GM21515 (cell line): ENCODE measurements around the gene SNUPN.

Source experiments
- ATAC-seq: cut with Tn5 transposase; IDR thresholded peaks from one replicate; pipeline ENCODE4 v1.9.1; 2021; ENCODE audit not compliant: unreplicated experiment

Gene SNUPN

DNA sequence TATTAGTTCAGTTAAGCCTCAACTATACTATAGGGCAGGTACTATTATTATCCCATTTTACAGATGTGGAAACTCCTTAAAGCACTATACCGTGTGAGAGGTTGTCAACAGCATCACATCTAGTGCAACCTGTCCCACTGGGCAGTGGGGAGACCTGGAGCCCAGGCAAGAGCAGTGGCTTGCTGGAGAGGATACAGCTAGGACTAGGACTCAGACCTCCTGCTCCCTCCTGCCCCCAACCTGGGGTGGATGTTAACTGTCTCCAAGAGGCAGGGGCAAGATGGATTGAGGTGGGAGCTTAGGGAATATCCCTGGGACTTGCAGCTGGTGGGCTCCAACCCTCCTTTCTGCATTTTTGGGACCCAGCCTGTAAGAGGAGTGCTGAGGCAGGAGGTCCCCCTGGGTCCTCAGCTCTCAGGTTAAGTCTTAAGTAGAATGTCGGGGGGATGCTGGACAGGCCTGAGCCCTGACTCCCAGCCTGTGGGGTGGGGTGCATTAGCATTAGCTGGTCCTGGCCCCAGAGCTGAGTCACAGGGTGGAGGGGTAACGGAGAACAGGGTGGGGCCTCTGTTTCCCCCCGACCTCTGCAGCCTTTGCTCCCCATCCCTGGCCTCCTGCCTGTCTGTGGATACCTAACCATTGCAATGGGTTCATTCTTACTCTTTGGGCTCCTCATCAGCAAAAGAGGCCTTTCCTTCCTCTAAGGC lies 28.8 kb upstream of the SNUPN start:
- ATAC-seq, result no peak

DNA sequence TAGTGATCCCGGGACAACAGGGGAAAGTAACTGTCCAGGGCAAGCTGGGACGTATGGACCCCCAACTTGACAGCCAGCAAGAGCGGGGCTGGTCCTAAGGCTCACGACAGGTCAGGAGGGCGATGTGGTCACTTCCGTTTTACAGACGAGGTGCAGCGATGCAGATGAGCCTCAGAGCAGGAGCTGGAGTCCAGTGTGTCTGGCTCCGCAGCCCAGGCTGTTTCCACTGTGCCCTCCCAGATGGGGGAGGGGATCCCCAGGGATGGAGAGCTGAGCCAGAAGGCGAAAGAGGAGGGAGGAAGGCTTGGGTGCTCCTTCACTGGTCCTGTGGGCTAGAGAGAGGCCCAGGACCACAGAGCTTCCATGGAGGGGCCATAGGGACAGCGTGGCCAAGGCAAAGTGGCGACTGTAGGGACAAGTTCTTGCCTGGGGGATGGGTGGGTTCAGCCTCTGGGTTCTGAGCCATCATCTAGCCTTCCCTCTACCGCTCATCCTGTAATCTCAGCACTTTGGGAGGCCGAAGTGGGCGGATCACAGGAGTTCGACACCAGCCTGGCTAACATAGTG lies 27.9 kb upstream of the SNUPN start:
- no peak for ATAC-seq

DNA sequence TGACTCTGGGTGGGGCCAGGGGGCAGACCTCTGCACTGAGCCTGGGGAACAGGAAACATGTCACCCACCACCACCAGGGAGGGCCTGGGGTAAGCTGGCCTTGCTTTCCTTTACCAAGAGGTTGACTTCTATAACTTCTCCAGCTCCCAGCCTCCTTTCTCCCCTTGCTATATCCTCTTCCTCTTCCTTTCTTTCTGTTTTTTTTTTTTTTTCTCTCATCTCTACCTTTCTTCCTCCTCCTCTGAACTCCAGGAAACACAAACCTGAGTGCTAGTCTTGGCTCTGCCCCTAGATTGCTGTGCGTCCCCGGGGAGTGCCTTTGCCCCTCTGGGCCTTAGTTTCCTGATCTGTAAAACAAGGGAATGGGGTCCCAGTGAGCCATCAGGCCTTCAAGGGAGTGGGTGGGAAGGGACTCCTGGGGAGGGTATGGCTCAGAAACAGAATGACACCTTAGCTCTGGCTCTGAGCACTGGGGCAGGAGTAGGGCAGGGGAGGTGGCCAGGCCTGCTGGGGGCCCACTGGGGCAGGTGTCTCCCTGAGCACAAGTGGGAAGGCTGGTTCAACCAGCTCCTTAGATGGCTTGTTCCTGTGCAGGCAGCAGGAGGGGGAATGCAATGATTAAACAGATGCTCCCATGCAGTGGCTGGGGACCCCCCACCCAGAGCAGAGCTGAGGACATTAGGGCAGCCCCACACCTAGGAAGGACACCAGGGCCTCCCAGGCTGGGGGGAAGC lies 26.5 kb upstream of the SNUPN start:
- no peak for ATAC-seq

DNA sequence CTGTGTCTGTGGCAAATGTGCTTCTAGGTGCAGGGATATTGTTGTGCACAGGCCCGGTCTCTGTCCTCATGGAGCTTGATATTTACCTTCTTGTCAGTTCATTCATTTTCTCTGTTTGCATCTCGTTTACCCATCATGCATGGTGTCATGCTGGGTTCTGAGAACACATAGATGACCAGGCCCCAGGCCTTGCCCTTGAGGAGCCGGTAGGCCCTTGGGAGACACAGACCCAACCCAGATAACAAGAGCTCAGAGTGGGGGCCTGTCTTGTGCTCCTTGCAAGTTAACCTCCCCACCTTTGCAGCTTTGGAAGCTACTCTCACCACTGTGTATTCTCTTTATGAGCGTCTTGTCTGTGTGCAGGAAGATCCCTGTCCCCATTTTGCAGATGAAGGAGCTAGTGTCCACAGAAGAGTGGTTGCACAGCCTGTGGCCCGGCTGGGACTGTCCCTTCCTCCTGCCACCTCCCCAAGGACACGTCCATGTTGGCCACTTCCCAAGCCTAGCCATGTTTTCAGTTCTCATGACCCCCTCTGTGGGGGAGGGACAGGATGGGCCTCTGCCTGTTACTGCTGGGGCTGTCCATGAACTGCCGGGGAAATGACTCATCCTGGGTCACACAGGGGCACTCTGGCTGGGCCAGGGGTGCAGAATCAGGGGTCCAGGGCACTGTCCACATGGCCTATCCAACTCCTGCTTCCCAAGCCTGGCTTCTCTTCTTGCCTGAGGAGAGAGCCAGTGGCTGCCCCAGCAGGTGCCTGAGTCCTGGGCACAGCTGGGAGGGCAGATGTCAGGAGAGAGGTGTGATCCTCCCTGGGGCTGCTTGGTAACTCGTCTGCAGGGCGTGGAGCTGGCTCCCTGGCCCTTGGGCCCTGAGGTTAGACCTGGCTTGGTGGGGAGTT lies 25.6 kb upstream of the SNUPN start:
- ATAC-seq, result no peak

DNA sequence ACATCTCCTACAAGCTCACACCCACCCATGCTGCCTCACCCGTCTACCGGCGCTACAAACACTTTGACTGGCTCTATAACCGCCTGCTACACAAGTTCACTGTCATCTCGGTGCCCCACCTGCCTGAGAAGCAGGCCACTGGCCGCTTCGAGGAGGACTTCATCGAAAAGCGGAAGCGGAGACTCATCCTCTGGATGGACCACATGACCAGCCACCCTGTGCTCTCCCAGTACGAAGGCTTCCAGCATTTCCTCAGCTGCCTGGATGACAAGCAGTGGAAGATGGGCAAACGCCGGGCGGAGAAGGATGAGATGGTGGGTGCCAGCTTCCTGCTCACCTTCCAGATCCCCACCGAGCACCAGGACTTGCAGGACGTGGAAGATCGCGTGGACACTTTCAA lies 24.3 kb upstream of the SNUPN start:
- no peak for ATAC-seq

DNA sequence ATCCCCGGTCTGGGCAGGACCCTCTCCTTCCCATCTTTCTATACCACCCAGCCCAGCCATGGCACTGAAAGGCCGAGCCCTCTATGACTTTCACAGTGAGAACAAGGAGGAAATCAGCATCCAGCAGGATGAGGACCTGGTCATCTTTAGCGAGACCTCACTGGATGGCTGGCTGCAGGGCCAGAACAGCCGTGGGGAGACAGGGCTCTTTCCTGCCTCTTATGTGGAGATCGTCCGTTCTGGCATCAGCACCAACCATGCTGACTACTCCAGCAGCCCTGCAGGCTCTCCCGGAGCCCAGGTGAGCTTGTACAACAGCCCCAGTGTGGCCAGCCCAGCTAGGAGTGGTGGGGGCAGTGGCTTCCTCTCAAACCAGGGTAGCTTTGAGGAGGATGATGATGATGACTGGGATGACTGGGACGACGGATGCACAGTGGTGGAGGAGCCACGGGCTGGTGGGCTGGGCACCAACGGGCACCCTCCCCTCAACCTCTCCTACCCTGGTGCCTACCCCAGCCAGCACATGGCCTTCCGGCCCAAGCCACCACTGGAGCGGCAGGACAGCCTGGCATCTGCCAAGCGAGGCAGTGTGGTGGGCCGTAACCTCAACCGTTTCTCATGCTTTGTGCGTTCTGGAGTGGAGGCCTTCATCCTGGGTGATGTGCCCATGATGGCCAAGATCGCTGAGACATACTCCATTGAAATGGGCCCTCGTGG lies 23.7 kb upstream of the SNUPN start:
- ATAC-seq, result no peak

DNA sequence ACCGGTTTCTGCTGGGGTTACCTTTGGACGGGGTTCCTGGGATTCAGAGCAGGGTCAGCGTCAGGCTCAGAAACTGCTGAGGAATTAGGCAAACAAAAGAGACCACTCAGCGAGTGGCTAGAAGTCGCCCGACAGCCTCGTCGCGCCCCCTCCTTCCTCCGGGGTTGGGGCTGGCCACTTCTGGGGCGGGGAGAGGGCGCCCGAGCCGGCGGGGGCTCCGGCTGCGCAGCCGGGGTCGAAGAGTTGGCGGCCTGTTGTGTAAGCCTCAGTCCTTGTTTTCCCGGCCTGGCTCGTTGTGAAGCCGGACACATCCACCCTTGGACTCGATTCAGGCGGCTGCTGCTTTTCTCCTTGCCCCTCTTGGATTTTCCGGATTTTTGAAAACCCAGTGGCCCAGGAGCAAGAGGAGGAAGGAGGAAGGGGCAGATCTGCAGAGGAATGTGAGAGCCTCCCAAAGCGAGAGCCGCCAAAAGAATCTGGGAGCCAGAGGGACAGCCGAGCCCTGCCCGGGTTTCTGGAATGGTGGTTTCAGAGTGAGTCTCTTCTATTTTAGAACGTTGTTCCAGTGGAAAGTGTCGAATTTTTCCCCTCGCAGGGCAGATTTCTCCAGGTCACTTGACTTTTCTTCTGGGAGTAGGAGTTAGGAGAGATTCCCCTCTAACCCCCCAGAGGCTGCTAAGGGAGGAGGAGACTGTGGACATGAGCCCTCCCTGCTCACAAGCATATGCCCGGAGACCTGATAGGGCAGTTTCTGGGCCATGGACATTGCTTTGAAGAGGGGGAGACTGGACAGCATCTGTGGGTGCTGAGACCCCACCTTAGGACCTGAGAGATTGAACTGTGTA lies 22.9 kb upstream of the SNUPN start:
- no peak for ATAC-seq

DNA sequence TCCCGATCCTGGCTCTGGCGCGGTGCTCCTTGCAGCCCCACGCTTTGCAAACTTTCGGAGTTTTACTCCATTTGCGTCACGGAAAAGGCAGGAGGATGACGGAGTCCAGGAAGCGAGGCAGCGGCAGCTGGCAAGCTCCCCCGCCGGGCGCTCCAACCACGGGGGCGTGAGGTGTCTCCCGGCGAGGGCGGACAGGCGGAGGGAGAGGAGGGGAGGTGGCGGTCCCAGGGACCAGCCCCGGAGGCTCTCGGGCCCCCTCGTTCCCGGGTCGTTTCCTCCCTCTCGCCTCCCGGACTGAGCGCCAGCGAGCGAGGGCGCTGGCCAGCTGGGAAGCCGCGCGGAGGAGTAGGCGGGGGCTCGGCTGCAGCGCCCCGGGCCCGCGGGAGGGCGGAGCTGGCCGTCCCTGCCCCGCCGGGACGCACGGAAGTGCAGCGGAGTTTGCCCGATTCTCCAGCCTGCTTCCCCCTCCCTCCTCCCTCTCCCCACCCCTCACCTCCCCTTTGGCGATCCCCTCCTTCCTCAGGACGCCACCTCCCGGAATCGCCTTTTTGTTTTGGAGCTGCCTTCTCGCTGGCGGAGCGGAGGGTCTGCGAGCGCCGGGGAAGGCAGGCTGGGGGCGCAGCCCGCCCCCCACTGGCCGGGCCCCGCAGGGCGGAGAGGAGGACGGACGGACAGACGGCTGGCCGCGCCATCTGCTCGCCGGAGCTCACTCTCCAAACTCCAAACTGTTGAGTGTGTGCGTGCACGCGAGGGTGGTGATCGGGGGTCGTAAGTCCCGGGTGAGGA lies 22.0 kb upstream of the SNUPN start, which contains the start of gene SNX33:
Gene SNX33 (plus strand): TSS at position 543 of the 786 bp plus-strand sequence. CDS start 1,191 bp downstream, outside the sequence.
- ATAC-seq, result no peak

DNA sequence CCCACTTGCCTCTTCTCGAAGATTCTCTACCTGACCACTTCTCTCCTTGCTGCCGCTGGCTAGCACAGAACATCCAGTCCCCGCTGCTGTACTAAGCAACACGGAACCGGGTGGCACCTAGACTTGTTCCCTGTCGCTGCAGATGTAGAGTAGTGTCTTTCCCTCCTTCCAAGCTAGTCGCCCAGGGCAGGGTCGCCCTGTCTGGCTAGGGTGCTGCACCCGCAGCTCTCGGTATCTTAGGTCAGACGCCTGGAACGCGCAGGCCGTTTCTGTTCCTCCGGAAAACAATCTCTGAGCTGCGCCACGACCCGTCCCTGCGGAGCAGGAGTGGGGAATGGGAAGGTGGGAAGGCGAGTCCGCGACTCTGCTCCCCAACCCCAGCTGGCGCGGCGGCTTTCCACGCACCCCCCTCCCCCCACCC lies 21.4 kb upstream of the SNUPN start:
- ATAC-seq, result no peak

DNA sequence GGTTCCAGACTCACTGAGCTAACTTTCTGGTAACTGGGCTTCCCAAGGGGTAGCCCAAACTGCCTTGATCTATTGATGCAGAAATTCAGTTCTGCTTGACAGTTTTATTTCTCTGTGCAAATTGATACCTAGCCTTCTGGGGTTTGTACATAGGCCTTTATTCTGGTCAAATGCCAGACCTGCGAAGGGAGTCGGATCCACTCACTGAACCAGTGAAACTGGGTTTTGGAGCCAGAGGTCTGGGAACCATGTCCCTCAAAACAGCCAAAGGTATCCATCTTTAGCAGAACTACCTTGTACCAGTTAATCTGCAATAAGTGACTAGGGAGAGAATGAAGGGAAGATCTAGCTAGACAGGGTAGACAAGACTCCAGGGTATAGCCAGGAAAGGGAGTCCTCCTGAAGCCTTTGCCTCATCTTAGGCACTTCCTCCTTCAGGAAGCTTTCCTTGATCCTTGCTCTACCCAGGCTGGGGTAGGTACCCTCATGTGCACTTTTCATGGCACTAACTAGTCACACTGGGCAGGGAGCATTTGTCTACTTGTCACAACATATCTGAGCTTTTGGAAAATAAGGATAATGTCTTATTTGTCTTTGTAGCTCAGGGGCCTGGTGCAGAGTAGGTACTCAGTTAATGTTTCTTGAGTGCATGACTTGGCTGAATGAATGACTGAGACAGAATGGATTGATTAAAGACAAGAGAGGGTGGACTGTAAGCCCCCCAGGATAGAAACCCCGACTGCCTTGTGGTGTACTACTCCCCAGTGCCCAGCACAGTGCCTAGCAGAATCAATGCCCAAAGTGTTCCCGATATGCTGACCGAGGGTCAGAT lies 20.8 kb upstream of the SNUPN start:
- ATAC-seq, result no peak

DNA sequence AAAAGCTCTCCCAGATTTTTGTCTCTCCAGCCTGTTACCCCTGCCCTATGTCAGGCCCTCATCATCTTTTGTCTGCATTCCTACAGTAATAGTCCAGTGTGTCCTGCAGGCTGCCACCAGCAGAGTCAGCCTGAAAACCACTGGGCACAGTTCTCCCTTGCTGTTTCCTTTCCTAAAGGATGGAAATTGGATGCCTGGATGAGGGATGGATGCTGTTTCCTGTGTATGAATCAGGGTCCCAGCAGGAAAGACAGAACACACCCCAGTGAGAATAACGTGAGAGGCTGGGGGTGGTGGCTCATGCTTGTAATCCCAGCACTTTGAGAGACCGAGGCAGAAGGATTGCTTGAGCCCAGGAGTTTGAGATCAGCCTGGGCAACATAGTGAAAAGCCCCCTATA lies 18.9 kb upstream of the SNUPN start:
- no peak for ATAC-seq

DNA sequence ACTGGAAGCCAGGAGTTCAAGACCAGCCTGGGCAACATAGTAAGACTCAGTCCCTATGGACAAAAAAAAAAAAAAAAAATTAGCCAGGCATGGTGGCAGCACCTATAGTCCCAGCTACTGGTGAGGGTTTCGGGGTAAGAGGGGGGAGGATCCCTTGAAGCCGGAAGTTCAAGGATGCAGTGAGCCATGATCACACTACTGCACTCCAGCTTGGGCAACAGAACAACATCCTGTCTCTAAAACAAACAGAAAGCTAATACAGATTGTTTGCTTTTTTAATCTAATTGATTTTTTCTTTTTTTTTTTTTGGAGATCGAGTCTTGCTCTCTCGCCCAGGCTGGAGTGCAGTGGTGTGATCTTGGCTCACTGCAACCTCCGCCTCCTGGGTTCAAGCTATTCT lies 16.1 kb upstream of the SNUPN start:
- ATAC-seq, result no peak

DNA sequence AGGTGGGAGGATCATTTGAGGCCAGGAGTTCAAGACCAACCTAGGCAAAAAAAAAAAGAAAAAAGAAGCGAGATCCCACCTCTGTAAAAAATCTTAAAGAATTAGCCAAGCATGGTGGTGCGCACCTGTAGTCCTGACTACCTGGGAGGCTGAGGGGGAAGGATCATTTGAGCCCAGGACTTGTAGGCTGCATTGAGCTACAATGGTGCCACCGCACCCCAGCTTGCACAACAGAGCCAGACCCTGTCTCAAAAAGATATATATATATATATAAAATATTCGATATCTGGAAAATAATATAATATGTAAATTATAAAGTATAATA lies 15.6 kb upstream of the SNUPN start:
- ATAC-seq, result no peak

DNA sequence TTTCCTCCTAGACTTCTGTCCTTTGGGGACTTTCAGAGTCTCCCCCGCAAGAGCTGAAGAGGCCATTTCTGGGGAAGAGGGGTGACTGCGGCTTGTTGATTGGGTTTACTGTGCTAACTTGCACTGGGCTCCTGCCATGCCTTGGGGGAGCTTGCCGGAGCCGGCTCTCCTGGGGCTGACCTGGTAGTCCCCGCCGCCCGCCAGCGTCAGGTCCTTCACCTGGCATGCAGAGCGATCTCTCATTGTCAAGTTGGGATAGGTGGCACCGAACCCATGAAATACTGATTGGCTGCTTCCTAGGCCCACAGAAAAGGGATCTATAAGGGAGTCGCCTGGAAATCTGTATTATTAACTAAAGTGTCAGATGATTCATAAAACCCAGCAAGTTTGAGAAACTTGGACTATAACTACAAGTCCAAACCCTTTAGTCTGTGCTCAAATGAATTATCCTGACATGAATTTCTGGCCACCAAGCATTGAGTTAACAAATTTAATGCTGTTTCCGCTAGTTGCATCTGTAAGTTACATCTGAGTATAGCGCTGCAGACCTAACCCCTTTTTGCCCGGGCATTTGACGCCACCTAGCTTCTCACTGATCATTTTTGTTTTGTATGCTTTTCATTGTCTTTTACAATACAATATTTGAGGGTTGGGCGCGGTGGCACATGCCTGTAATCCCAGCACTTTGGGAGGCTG lies 15.1 kb upstream of the SNUPN start:
- ATAC-seq, result peak; percentile 41

DNA sequence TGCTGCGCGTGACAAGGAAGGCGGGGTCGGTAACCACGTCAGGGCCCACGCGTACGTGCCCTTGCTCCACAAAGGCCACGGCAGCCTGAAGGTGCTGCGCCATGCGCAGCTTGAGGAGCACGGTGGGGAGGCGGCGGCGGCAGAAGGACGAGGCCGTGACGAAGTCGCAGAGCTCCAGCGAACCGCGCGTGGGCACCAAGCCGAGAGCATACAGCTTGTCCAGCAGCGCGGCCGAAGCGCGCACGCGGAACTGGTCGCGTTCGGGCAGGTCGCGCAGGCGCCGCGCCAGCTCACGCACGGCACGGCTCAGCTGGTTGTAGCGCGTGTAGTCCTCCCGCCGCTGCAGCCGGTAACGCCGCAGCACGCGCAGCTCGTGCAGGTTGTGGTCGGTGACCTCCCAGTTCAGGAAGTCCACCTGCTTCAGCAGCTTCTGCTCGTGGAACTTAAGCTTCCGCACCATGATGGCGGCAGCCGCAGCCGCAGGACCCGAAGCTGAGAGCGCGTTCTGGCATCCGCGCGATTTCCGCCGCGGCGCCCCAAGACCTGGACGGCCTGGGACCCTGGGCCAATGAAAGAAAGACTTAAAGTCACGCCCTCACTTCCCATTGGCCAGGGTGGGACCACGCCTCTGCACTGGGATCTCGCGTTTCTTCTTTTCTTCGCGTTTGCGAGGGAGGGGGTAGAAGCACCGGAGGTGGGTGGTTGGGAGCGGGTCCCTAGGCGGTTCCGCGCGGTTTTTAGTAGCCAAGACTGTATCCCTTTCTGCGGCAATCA lies 14.4 kb upstream of the SNUPN start, which contains the start of gene IMP3:
Gene IMP3 (minus strand): TSS at position 516 of the 774 bp plus-strand sequence. CDS start 56 bp downstream, at position 460.
- peak; percentile 88 for ATAC-seq

DNA sequence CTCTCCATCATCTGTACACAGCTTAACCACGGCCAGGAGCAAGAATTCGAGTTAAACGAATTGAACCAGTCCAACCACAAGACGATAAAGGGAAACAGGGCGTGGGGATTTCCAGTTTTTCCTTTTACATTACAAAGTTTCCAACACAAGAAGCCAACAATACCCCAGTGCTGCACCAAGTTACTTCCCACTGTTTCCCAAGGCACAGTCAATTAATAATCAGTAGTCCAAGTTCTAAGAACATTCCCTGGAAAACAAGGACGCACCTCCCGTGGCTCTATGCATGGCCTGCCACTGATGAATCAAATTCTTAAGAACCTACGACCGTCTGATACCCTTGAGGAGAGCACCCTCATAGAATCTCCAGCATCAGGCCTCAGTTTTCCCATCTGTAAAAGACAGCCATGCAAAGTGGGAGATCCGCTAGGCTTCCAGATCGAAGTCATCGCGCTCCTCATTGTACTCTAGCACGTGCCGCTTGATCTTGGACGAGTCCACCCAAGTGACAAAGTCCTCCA lies 13.7 kb upstream of the SNUPN start:
- ATAC-seq, result no peak
